ENCODE results near the gene ADGRF1.

DNA sequence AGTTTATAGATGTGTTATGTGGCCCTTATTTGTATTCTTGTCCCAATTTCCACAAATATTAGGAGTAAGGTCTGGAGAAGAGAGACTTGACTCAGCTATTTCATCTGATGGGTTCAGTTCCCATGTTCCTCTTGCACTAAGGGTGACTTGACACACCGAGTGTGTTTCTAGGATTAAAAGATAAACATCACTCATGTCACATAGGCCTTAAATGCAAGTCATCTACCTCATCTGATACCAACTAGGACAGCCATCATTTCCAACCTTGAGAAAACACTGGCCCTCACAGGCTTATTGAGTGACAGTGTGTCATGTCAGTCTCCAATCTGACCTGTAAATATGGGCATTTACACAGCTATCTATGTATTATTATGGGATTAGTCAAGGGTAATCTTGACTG lies 67.3 kb downstream of the ADGRF1 start:
- TF ChIP-seq, protein P1, sequence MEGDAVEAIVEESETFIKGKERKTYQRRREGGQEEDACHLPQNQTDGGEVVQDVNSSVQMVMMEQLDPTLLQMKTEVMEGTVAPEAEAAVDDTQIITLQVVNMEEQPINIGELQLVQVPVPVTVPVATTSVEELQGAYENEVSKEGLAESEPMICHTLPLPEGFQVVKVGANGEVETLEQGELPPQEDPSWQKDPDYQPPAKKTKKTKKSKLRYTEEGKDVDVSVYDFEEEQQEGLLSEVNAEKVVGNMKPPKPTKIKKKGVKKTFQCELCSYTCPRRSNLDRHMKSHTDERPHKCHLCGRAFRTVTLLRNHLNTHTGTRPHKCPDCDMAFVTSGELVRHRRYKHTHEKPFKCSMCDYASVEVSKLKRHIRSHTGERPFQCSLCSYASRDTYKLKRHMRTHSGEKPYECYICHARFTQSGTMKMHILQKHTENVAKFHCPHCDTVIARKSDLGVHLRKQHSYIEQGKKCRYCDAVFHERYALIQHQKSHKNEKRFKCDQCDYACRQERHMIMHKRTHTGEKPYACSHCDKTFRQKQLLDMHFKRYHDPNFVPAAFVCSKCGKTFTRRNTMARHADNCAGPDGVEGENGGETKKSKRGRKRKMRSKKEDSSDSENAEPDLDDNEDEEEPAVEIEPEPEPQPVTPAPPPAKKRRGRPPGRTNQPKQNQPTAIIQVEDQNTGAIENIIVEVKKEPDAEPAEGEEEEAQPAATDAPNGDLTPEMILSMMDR (IDR thresholded peaks at IDR 0.05 in 8 of 11, conservative IDR thresholded peaks at IDR 0.05 in 3 of 11), result no peak
- no peak for TF ChIP-seq POLR2A (IDR thresholded peaks at IDR 0.05)
